GM12872 (cell line): ENCODE results near the gene CHML.

Experiments used
- TF ChIP-seq, protein P1 (sequence below): IDR thresholded peaks from 3 replicates; pipeline ENCODE4 v1.5.1; 2011; ENCODE audit warnings: low read depth, mild to moderate bottlenecking, low read length, moderate library complexity; ENCODE audit not compliant: insufficient read depth

The CHML gene

DNA sequence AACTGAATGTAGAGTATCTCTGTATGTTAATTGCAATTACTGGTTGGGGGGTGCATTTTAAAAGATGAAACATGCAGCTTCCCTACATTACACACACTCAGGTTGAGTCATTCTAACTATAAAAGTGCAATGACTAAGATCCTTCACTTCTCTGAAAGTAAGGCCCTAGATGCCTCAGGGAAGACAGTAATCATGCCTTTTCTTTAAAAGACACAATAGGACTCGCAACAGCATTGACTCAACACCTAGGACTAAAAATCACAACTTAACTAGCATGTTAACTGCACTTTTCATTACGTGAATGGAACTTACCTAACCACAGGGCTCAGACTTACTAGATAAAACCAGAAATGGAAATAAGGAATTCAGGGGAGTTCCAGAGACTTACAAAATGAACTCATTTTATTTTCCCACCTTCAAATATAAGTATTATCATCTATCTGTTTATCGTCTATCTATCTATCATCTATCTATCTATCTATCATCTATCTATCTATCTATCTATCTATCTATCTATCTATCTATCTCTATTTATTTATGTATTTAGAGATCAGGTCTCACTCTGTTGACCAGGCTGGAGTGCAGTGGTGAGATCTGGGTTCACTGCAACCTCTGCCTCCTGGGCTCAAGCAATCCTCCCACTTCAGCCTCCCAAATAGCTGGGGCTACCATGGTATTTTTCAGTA is 47.8 kb downstream of the CHML start:
- TF ChIP-seq, protein P1, sequence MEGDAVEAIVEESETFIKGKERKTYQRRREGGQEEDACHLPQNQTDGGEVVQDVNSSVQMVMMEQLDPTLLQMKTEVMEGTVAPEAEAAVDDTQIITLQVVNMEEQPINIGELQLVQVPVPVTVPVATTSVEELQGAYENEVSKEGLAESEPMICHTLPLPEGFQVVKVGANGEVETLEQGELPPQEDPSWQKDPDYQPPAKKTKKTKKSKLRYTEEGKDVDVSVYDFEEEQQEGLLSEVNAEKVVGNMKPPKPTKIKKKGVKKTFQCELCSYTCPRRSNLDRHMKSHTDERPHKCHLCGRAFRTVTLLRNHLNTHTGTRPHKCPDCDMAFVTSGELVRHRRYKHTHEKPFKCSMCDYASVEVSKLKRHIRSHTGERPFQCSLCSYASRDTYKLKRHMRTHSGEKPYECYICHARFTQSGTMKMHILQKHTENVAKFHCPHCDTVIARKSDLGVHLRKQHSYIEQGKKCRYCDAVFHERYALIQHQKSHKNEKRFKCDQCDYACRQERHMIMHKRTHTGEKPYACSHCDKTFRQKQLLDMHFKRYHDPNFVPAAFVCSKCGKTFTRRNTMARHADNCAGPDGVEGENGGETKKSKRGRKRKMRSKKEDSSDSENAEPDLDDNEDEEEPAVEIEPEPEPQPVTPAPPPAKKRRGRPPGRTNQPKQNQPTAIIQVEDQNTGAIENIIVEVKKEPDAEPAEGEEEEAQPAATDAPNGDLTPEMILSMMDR = no peak

DNA sequence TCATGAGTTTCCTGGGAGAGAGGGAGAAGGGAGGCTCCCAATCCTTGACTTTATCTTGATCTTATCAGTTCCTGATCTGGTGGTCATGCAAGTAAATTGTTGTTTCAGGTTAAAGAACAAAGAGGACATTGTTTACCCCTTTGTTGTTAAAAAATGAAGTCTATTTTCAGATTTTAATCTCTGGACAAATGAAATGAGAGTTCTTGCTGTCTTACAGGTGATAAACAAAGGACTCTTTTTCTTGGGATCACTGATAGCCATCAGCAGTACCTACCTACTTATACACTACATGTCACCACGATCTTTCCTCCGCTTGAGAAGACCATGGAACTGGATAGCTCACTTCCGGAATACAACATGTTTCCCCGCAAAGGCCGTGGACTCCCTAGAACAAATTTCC is 48.4 kb downstream of the CHML start:
- TF ChIP-seq, protein P1 = no peak

DNA sequence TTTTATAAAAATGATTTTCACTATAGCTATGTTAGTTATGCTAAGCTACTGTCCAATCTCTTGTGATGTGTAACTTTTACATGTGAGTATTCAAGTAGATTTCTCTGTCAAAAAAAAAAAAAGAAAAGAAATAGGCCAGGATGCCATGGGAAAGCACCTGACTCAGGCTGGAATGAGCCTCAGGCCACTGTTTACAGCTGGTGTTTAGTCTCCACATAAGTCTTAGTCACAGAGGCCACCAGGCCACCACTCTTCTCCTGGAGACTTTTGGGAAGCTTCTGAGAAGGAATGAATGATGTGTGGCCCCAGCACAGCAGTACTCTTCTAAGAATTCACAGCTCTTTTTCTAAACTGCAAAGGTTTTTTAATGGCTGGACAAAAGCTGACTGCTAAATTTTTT is 48.9 kb downstream of the CHML start:
- TF ChIP-seq, protein P1 = no peak

DNA sequence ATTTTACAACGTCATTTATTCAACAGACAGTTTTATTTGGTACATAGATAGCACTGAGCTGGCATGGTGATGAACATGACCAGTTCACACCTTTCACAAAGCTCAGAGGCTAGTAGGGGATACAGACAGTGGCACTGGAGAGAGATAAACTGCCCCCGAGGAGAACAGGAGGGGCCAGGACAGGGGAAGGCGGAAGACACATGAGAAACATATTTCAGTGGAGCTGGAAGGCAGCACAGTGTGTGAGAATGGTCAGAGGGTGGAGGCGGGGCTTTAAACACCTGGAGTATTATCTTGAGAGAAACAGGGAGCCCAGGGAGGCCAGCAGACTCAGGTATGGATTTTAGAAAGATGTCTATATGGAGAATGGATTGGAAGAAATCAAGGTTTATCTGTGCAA is 49.5 kb downstream of the CHML start:
- TF ChIP-seq, protein P1 = no peak
